Gastrocnemius medialis (tissue), 4 donors: ENCODE measurements around the gene C2orf72.

Experiments used
- CTCF ChIP-seq, 5 experiments: fragments of 450-650 bp in 3 of 5; fragments of 200-600 bp in 2 of 5; sonication (generic) in 2 of 5; IDR thresholded peaks in 4 of 5; conservative IDR thresholded peaks in 1 of 5; 1 replicate in 4 of 5; 2 replicates in 1 of 5; pipeline ENCODE4 v1.5.1; 2016 to 2019; ENCODE audit warnings: antibody characterized with exemption in 5 of 5, mild to moderate bottlenecking in 3 of 5, moderate library complexity in 3 of 5
- POLR2A ChIP-seq, 2 donors: fragments of 450-650 bp; IDR thresholded peaks; one replicate each; pipeline ENCODE4 v1.6.1; 2017; ENCODE audit warnings: antibody characterized with exemption in 2 of 2, mild to moderate bottlenecking in 2 of 2, moderate library complexity in 2 of 2

GRCh38 chr2:231018184-231018583, 19.1 kb upstream of the C2orf72 start:
- no peak for TF ChIP-seq CTCF (IDR thresholded peaks at IDR 0.05 in 4 of 5, conservative IDR thresholded peaks at IDR 0.05 in 1 of 5)
- TF ChIP-seq POLR2A (IDR thresholded peaks at IDR 0.05), result no peak
